Neural cell (in vitro differentiated cells): ENCODE data around the gene SLC27A1. TPM values are rescaled to one million over a fixed set of nuclear protein-coding genes. Genes with fewer than 3 reads are reported as not detected.

Experiments
- H2AFZ ChIP-seq: fragments of 200-600, 300-800 bp; sonication (generic), shearing (Covaris generic); 2 replicates; pipeline ENCODE4 v1.6.0; 2014; ENCODE audit warnings: low read depth, mild to moderate bottlenecking, antibody characterized with exemption, low read length, moderate library complexity
- H3F3A ChIP-seq: fragments of 200-600 bp; shearing (Covaris generic); 2 replicates; pipeline ENCODE4 v1.6.1; 2016; ENCODE audit warnings: mild to moderate bottlenecking, moderate library complexity, mixed read lengths, antibody characterized with exemption, low read length; ENCODE audit not compliant: insufficient read depth, poor library complexity, severe bottlenecking
- H3K27ac ChIP-seq: fragments of 200-600, 300-800 bp; sonication (generic), shearing (Covaris generic); 2 replicates; pipeline ENCODE4 v1.5.1; 2014; ENCODE audit warnings: mild to moderate bottlenecking, low read length, moderate library complexity
- H3K27me3 ChIP-seq: fragments of 300-800, 200-600 bp; sonication (generic), shearing (Covaris generic); 2 replicates; pipeline ENCODE4 v1.6.0; 2014; ENCODE audit warnings: mild to moderate bottlenecking, low read depth, low read length, moderate library complexity; ENCODE audit not compliant: insufficient read depth
- H3K36me3 ChIP-seq: fragments of 300-800, 200-600 bp; sonication (generic), shearing (Covaris generic); 2 replicates; pipeline ENCODE4 v1.5.1; 2014; ENCODE audit warnings: mild to moderate bottlenecking, antibody characterized with exemption, low read length, moderate library complexity; ENCODE audit not compliant: insufficient read depth
- H3K4me2 ChIP-seq: fragments of 300-800, 200-600 bp; sonication (generic), shearing (Covaris generic); 2 replicates; pipeline ENCODE4 v1.6.0; 2014; ENCODE audit warnings: mild to moderate bottlenecking, low read length
- H3K4me3 ChIP-seq: fragments of 300-800, 200-600 bp; sonication (generic), shearing (Covaris generic); 2 replicates; pipeline ENCODE4 v1.5.1; 2014; ENCODE audit warnings: mild to moderate bottlenecking, low read length, moderate library complexity
- H3K79me2 ChIP-seq: fragments of 200-600 bp; shearing (Covaris generic); replicated peaks from 2 replicates; pipeline ENCODE4 v1.6.0; 2014; ENCODE audit warnings: mild to moderate bottlenecking, low read length, moderate library complexity; ENCODE audit not compliant: insufficient read depth
- H3K9ac ChIP-seq: fragments of 300-800, 200-600 bp; sonication (generic), shearing (Covaris generic); 2 replicates; pipeline ENCODE4 v1.6.1; 2016; ENCODE audit warnings: mild to moderate bottlenecking, low read length, mixed read lengths
- H3K9me2 ChIP-seq: fragments of 200-600 bp; shearing (Covaris generic); 2 replicates; pipeline ENCODE4 v1.6.1; 2016; ENCODE audit warnings: mild to moderate bottlenecking, low read length, mixed read lengths; ENCODE audit not compliant: insufficient read depth
- H3K9me3 ChIP-seq: fragments of 200-600, 300-800 bp; sonication (generic), shearing (Covaris generic); 2 replicates; pipeline ENCODE4 v1.6.1; 2016; ENCODE audit warnings: mild to moderate bottlenecking, mixed run types, low read length, moderate library complexity, mixed read lengths
- H4K20me1 ChIP-seq: fragments of 200-600 bp; shearing (Covaris generic); 2 replicates; pipeline ENCODE4 v1.6.1; 2016; ENCODE audit warnings: mild to moderate bottlenecking, mixed run types; ENCODE audit not compliant: insufficient read depth
- CTCF ChIP-seq: fragments of 450-650 bp; IDR thresholded peaks from 2 replicates; pipeline ENCODE4 v1.5.1; 2014; ENCODE audit warnings: antibody characterized with exemption, mild to moderate bottlenecking, moderate library complexity; ENCODE audit not compliant: poor library complexity, severe bottlenecking
- EP300 ChIP-seq: fragments of 450-650 bp; conservative IDR thresholded peaks from 2 replicates; pipeline ENCODE4 v1.6.1; 2014; ENCODE audit warnings: antibody characterized with exemption, mild to moderate bottlenecking, moderate library complexity; ENCODE audit not compliant: poor library complexity, severe bottlenecking
- EZH2 ChIP-seq: fragments of 200-600, 300-800 bp; shearing (Covaris generic), sonication (generic); IDR thresholded peaks from 2 replicates; pipeline ENCODE4 v1.6.1; 2014; ENCODE audit warnings: antibody characterized with exemption, low read length, borderline replicate concordance, mild to moderate bottlenecking; ENCODE audit not compliant: insufficient read depth, poor library complexity, severe bottlenecking
- MXI1 ChIP-seq: fragments of 450-650 bp; conservative IDR thresholded peaks from 2 replicates; pipeline ENCODE4 v1.6.1; 2014; ENCODE audit warnings: antibody characterized with exemption, mild to moderate bottlenecking; ENCODE audit not compliant: poor library complexity, severe bottlenecking
- POLR2AphosphoS5 ChIP-seq: IDR thresholded peaks from 2 replicates; pipeline ENCODE4 v1.6.1; 2012
- RAD21 ChIP-seq: fragments of 450-650 bp; conservative IDR thresholded peaks from 2 replicates; pipeline ENCODE4 v1.6.1; 2014; ENCODE audit warnings: antibody characterized with exemption, mild to moderate bottlenecking, moderate library complexity
- REST ChIP-seq: IDR thresholded peaks from 2 replicates; pipeline ENCODE4 v1.6.1; 2012; ENCODE audit warnings: borderline replicate concordance
- SMC3 ChIP-seq: fragments of 450-650 bp; conservative IDR thresholded peaks from 2 replicates; pipeline ENCODE4 v1.6.1; 2014; ENCODE audit warnings: antibody characterized with exemption, mild to moderate bottlenecking, moderate library complexity; ENCODE audit not compliant: poor library complexity
- TAF1 ChIP-seq: IDR thresholded peaks from 2 replicates; pipeline ENCODE4 v1.6.1; 2012; ENCODE audit warnings: low read depth
- polyA plus RNA-seq: library from polyadenylated mRNA; depleted of rRNA; stranded (reverse); fragments of >200 nt; gene quantifications from 2 replicates; pipeline ENCODE4 v1.2.3, GENCODE V29; 2014

The SLC27A1 gene
- polyA plus RNA-seq, 1 donor from 2014 or later, result 22.0 TPM

- Histone ChIP-seq H3K27ac (no peak overlapping the region), H2AFZ (no peak overlapping the region), H3K36me3 (no peaks in the 10 kb centered on the region), H4K20me1 (no peaks in the 10 kb centered on the region), H3K9me3 (no peaks in the 10 kb centered on the region), H3K4me3 (no peak overlapping the region), H3K79me2 (no peaks in the 10 kb centered on the region), H3K9ac (no peak overlapping the region), H3F3A (no peaks in the 10 kb centered on the region), H3K27me3 (peaks cover 6% of the 10 kb centered on the region), H3K9me2 (no peaks in the 10 kb centered on the region), H3K4me2 (no peak overlapping the region)
- TF ChIP-seq POLR2AphosphoS5 (no peak), REST (no peak), RAD21 (no peak), CTCF (no peak), SMC3 (no peak), EZH2 (no peak), EP300 (no peak), TAF1 (no peak), MXI1 (no peak)
Observed at GRCh38 chr19:17543986-17544385, 73.7 kb downstream of the SLC27A1 start.

GRCh38 chr19:17544418-17544817 is 74.1 kb downstream of the SLC27A1 start:
- Histone ChIP-seq H3K27ac (no peak overlapping the region), H2AFZ (no peak overlapping the region), H3K4me3 (no peak overlapping the region), H4K20me1 (no peaks in the 10 kb centered on the region), H3K9me2 (no peaks in the 10 kb centered on the region), H3K36me3 (no peaks in the 10 kb centered on the region), H3F3A (no peaks in the 10 kb centered on the region), H3K9ac (no peak overlapping the region), H3K9me3 (no peaks in the 10 kb centered on the region), H3K4me2 (no peak overlapping the region), H3K27me3 (peaks cover 1% of the 10 kb centered on the region), H3K79me2 (no peaks in the 10 kb centered on the region)
- TF ChIP-seq SMC3 (no peak), CTCF (no peak), TAF1 (no peak), EZH2 (no peak), RAD21 (no peak), REST (no peak), MXI1 (no peak), EP300 (no peak), POLR2AphosphoS5 (no peak)
